NT2/D1 (cell line): ENCODE measurements around the gene SNCAIP.
A peak's percentile ranks its signal among the peaks of the same experiment; 100 is the strongest.

Source experiments
- DNase-seq: peaks from one replicate; pipeline ENCODE4 v3.0.0-alpha.2; 2011; ENCODE audit warnings: low read depth, low spot score
- H3K27me3 ChIP-seq: 2 replicates; pipeline ENCODE4 v1.6.0; 2011; ENCODE audit warnings: mild to moderate bottlenecking; ENCODE audit not compliant: insufficient read length, insufficient read depth
- H3K36me3 ChIP-seq: 2 replicates; pipeline ENCODE4 v1.6.1; 2011; ENCODE audit warnings: mild to moderate bottlenecking, low read length, mixed read lengths; ENCODE audit not compliant: insufficient read depth, insufficient read length
- H3K4me1 ChIP-seq: 2 replicates; pipeline ENCODE4 v1.5.1; 2011; ENCODE audit not compliant: insufficient read depth, insufficient read length
- H3K4me3 ChIP-seq: 2 replicates; pipeline ENCODE4 v1.5.1; 2011; ENCODE audit warnings: low read depth; ENCODE audit not compliant: insufficient read length
- H3K9ac ChIP-seq: 2 replicates; pipeline ENCODE4 v1.6.0; 2011; ENCODE audit warnings: low read depth; ENCODE audit not compliant: insufficient read length
- H3K9me3 ChIP-seq: 2 replicates; pipeline ENCODE4 v1.5.1; 2011; ENCODE audit warnings: mild to moderate bottlenecking, low read length; ENCODE audit not compliant: insufficient read depth
- SUZ12 ChIP-seq: IDR thresholded peaks from 2 replicates; pipeline ENCODE4 v1.6.1; 2011; ENCODE audit not compliant: insufficient read length, insufficient read depth; ENCODE audit errors: extremely low read depth
- YY1 ChIP-seq: IDR thresholded peaks from 2 replicates; pipeline ENCODE4 v1.6.1; 2011; ENCODE audit not compliant: insufficient read length, insufficient read depth
- ZNF274 ChIP-seq: IDR thresholded peaks from 2 replicates; pipeline ENCODE4 v1.6.1; 2011; ENCODE audit warnings: mild to moderate bottlenecking, low read depth, low read length

SNCAIP gene

GRCh38 chr5:122311961-122312590 is at the start of gene SNCAIP:
TSS of gene SNCAIP (plus strand) at chr5:122312237. CDS start at chr5:122391135, 78,898 bp downstream.
- Histone ChIP-seq H3K27me3 (peaks cover 24% of the 10 kb centered on the region), H3K4me3 (peak within 1 kb of the TSS; percentile 61)
- DNase-seq = no peak

GRCh38 chr5:122263352-122264030 is 48.5 kb upstream of the SNCAIP start:
- TF ChIP-seq SUZ12 (no peak), YY1 (no peak)
- Histone ChIP-seq H3K27me3 (no peaks in the 10 kb centered on the region), H3K9me3 (no peaks in the 10 kb centered on the region), H3K4me1 (no peaks in the 10 kb centered on the region), H3K36me3 (no peaks in the 10 kb centered on the region), H3K9ac (no peak overlapping the region), H3K4me3 (no peak overlapping the region)
- no peak for DNase-seq

More at GRCh38 chr5:122311961-122312590, at the start of gene SNCAIP:
- no peaks in the 10 kb centered on the region for H3K9me3 ChIP-seq
- TF ChIP-seq YY1 (no peak), ZNF274 (no peak), SUZ12 (no peak)
- H3K36me3 ChIP-seq = no peaks in the 10 kb centered on the region
- H3K9ac ChIP-seq = peak within 1 kb of the TSS; percentile 74
- no peaks in the 10 kb centered on the region for H3K4me1 ChIP-seq

GRCh38 chr5:122264610-122265009 is 47.4 kb upstream of the SNCAIP start:
- TF ChIP-seq SUZ12 (no peak), YY1 (no peak), ZNF274 (no peak)

GRCh38 chr5:122267185-122267584 is 44.9 kb upstream of the SNCAIP start:
- no peak for DNase-seq
- no peaks in the 10 kb centered on the region for H3K27me3 ChIP-seq
- no peaks in the 10 kb centered on the region for H3K4me1 ChIP-seq
- no peaks in the 10 kb centered on the region for H3K36me3 ChIP-seq
- no peak for TF ChIP-seq SUZ12
- no peak for TF ChIP-seq ZNF274
- TF ChIP-seq YY1 = no peak
- H3K9me3 ChIP-seq = no peaks in the 10 kb centered on the region
- H3K9ac ChIP-seq = no peak overlapping the region
- H3K4me3 ChIP-seq = no peak overlapping the region

More at GRCh38 chr5:122264610-122265009, 47.4 kb upstream of the SNCAIP start:
- H3K4me3 ChIP-seq = no peak overlapping the region
- no peaks in the 10 kb centered on the region for H3K27me3 ChIP-seq
- DNase-seq = no peak
- H3K4me1 ChIP-seq = no peaks in the 10 kb centered on the region
- H3K9me3 ChIP-seq = no peaks in the 10 kb centered on the region
- no peaks in the 10 kb centered on the region for H3K36me3 ChIP-seq
- no peak overlapping the region for H3K9ac ChIP-seq

GRCh38 chr5:122273696-122274095 is 38.3 kb upstream of the SNCAIP start:
- TF ChIP-seq SUZ12 (no peak), YY1 (no peak), ZNF274 (no peak)
- DNase-seq = no peak
- no peaks in the 10 kb centered on the region for H3K27me3 ChIP-seq
- H3K36me3 ChIP-seq = no peaks in the 10 kb centered on the region
- H3K4me1 ChIP-seq = no peaks in the 10 kb centered on the region
- no peak overlapping the region for H3K4me3 ChIP-seq
- no peak overlapping the region for H3K9ac ChIP-seq
- H3K9me3 ChIP-seq = no peaks in the 10 kb centered on the region

- Histone ChIP-seq H3K4me1 (peaks cover 2% of the 10 kb centered on the region), H3K4me3 (no peak overlapping the region), H3K9ac (no peak overlapping the region), H3K36me3 (no peaks in the 10 kb centered on the region), H3K9me3 (peaks cover 3% of the 10 kb centered on the region; the same call in 1 of the 2 replicates), H3K27me3 (no peaks in the 10 kb centered on the region)
- no peak for DNase-seq
- no peak for TF ChIP-seq YY1
- TF ChIP-seq SUZ12 = no peak
- no peak for TF ChIP-seq ZNF274
Observed at GRCh38 chr5:122283592-122283991, 28.4 kb upstream of the SNCAIP start.

- H3K4me1 ChIP-seq = peaks cover 2% of the 10 kb centered on the region
- peak overlapping the region; percentile 51 for H3K9ac ChIP-seq
- no peaks in the 10 kb centered on the region for H3K36me3 ChIP-seq
- TF ChIP-seq ZNF274 = no peak
- TF ChIP-seq YY1 = no peak
- no peak for TF ChIP-seq SUZ12
- DNase-seq = no peak
- H3K9me3 ChIP-seq = peaks cover 3% of the 10 kb centered on the region; the same call in 1 of the 2 replicates
- no peaks in the 10 kb centered on the region for H3K27me3 ChIP-seq
- H3K4me3 ChIP-seq = no peak overlapping the region
Observed at GRCh38 chr5:122286541-122286940, 25.5 kb upstream of the SNCAIP start.
